ENCODE measurements around the gene NTHL1. TPM values are rescaled to one million over a fixed set of nuclear protein-coding genes. Genes with fewer than 3 reads are reported as not detected.

The NTHL1 gene
- total and polyA plus RNA-seq, 9 of the 15 experiments (the other 6 are each of a cell fraction or from before 2014, with no cell fraction given) = 1.1 to 58.8 (median 17.6) TPM

- peak; percentile 71 to 77; a peak in 3 of 4 replicates for TF ChIP-seq SIN3A (IDR thresholded peaks at IDR 0.05; ENCODE audit: borderline replicate concordance in 2 of 2, control insufficient read depth in 1 of 2, low read depth in 2 of 2, low read length in 2 of 2)
- TF ChIP-seq ZBTB17 (CRISPR knock-in tag; IDR thresholded peaks at IDR 0.05) = peak; percentile 76
- no peak for TF ChIP-seq ZNF133 (CRISPR knock-in tag; IDR thresholded peaks at IDR 0.05)
- TF ChIP-seq SRF (CRISPR knock-in tag; IDR thresholded peaks at IDR 0.05) = peak in 1 of 2 experiments; percentile 46; a peak in 1 of 4 replicates
- no peak for TF ChIP-seq ADNP (tag; IDR thresholded peaks at IDR 0.05)
- TF ChIP-seq SMAD4 (CRISPR knock-in tag; conservative IDR thresholded peaks at IDR 0.05) = no peak
- peak; percentile 78 for TF ChIP-seq KDM5B (IDR thresholded peaks at IDR 0.05; ENCODE audit: insufficient replicate concordance, low read depth, low read length)
- no peak for TF ChIP-seq ID3 (CRISPR knock-in tag; IDR thresholded peaks at IDR 0.05)
- TF ChIP-seq ID3 (tag; IDR thresholded peaks at IDR 0.05) = peak; percentile 89
- TF ChIP-seq ERF (CRISPR knock-in tag; IDR thresholded peaks at IDR 0.05) = 0 out of 2 replicates have a peak, but pooled peaks have one; percentile 35
- peak; percentile 68 for TF ChIP-seq ELF2 (CRISPR knock-in tag; IDR thresholded peaks at IDR 0.05)
- no peak for TF ChIP-seq SNIP1 (IDR thresholded peaks at IDR 0.05; ENCODE audit: low read depth)
- TF ChIP-seq MED1 (CRISPR knock-in tag; IDR thresholded peaks at IDR 0.05; ENCODE audit: borderline replicate concordance) = no peak
- peak; percentile 98 for TF ChIP-seq ZBTB40 (IDR thresholded peaks at IDR 0.05)
- TF ChIP-seq ZBTB40 (CRISPR knock-in tag; IDR thresholded peaks at IDR 0.05) = no peak
- TF ChIP-seq TCF15 (CRISPR knock-in tag; IDR thresholded peaks at IDR 0.05) = no peak
- peak; percentile 4 for TF ChIP-seq FOS (IDR thresholded peaks at IDR 0.05; ENCODE audit: extremely low read depth, insufficient read length)
- TF ChIP-seq FIP1L1 (IDR thresholded peaks at IDR 0.05; ENCODE audit: low read depth, low read length, poor library complexity, severe bottlenecking) = peak; percentile 48
Measured at GRCh38 chr16:2047330-2048115, at the start of gene NTHL1, which contains the start of gene TSC2 (continued).

Measured in K562 (cell line).